ENCODE measurements around the gene MYO10. TPM values are rescaled to one million over a fixed set of nuclear protein-coding genes. Genes with fewer than 3 reads are reported as not detected.

The MYO10 gene
- total RNA-seq, 4 donors from 2014 or later: 5.6 to 11.0 (median 6.4) TPM

- Histone ChIP-seq H3K27ac (no peak overlapping the region), H3K9me3 (no peaks in the 10 kb centered on the region), H3K4me3 (no peak overlapping the region), H3K36me3 (no peaks in the 10 kb centered on the region), H3K4me1 (no peaks in the 10 kb centered on the region), H3K27me3 (no peaks in the 10 kb centered on the region)
- 95 to 97% methylated on average over 4 of the region's 4 CpGs for WGBS, 2 donors (ENCODE audit: low coverage in 1 of 2)
- no peak for ATAC-seq
- TF ChIP-seq POLR2AphosphoS5 (IDR thresholded peaks at IDR 0.05): no peak
- TF ChIP-seq POLR2A (IDR thresholded peaks at IDR 0.05): no peak
- no peak for TF ChIP-seq EP300 (IDR thresholded peaks at IDR 0.05)
- no peak for TF ChIP-seq CTCF (IDR thresholded peaks at IDR 0.05)
Observed at GRCh38 chr5:16849775-16850174, 86.3 kb downstream of the MYO10 start.

- TF ChIP-seq EP300 (IDR thresholded peaks at IDR 0.05): no peak
- 87 to 97% methylated on average over 3 of the region's 3 CpGs for WGBS, 2 donors (ENCODE audit: low coverage in 1 of 2)
- Histone ChIP-seq H3K27ac (no peak overlapping the region), H3K27me3 (no peaks in the 10 kb centered on the region), H3K4me1 (no peaks in the 10 kb centered on the region), H3K9me3 (no peaks in the 10 kb centered on the region), H3K4me3 (no peak overlapping the region), H3K36me3 (no peaks in the 10 kb centered on the region)
- ATAC-seq: no peak
Observed at GRCh38 chr5:16849181-16849580, 86.9 kb downstream of the MYO10 start.

- ATAC-seq: no peak
- no peaks in the 10 kb centered on the region for H3K9me3 ChIP-seq
- WGBS, 2 donors (ENCODE audit: low coverage in 1 of 2): 79 to 87% methylated on average over 3 of the region's 3 CpGs
- TF ChIP-seq POLR2AphosphoS5 (IDR thresholded peaks at IDR 0.05) (no peak), POLR2A (IDR thresholded peaks at IDR 0.05) (no peak), EP300 (IDR thresholded peaks at IDR 0.05) (no peak), CTCF (IDR thresholded peaks at IDR 0.05) (no peak)
- no peak overlapping the region for H3K4me3 ChIP-seq
- no peaks in the 10 kb centered on the region for H3K27me3 ChIP-seq
- H3K4me1 ChIP-seq: no peaks in the 10 kb centered on the region
- H3K27ac ChIP-seq: no peak overlapping the region
- H3K36me3 ChIP-seq: no peaks in the 10 kb centered on the region
Observed at GRCh38 chr5:16844952-16845351, 91.1 kb downstream of the MYO10 start.

GRCh38 chr5:16842896-16843295 is 93.2 kb downstream of the MYO10 start:
- Histone ChIP-seq H3K4me3 (no peak overlapping the region), H3K27me3 (no peaks in the 10 kb centered on the region), H3K36me3 (no peaks in the 10 kb centered on the region), H3K4me1 (no peaks in the 10 kb centered on the region), H3K27ac (no peak overlapping the region), H3K9me3 (no peaks in the 10 kb centered on the region)
- 53 to 54% methylated on average over 4 to 8 of the region's 8 CpGs for WGBS, 2 donors (ENCODE audit: low coverage in 1 of 2)
- TF ChIP-seq POLR2AphosphoS5 (IDR thresholded peaks at IDR 0.05): no peak
- TF ChIP-seq EP300 (IDR thresholded peaks at IDR 0.05): no peak
- no peak for TF ChIP-seq POLR2A (IDR thresholded peaks at IDR 0.05)
- no peak for ATAC-seq

- no peaks in the 10 kb centered on the region for H3K4me1 ChIP-seq
- H3K9me3 ChIP-seq: no peaks in the 10 kb centered on the region
- H3K4me3 ChIP-seq: no peak overlapping the region
- TF ChIP-seq POLR2AphosphoS5 (IDR thresholded peaks at IDR 0.05): no peak
- no peak for TF ChIP-seq EP300 (IDR thresholded peaks at IDR 0.05)
- no peak for TF ChIP-seq CTCF (IDR thresholded peaks at IDR 0.05)
- no peak for TF ChIP-seq POLR2A (IDR thresholded peaks at IDR 0.05)
- 34 to 53% methylated on average over 7 of the region's 7 CpGs for WGBS, 2 donors (ENCODE audit: low coverage in 1 of 2)
- ATAC-seq: no peak
- no peak overlapping the region for H3K27ac ChIP-seq
- no peaks in the 10 kb centered on the region for H3K36me3 ChIP-seq
- H3K27me3 ChIP-seq: no peaks in the 10 kb centered on the region
Observed at GRCh38 chr5:16841416-16841815, 94.7 kb downstream of the MYO10 start.

- no peak overlapping the region for H3K4me3 ChIP-seq
- no peak for ATAC-seq
- no peaks in the 10 kb centered on the region for H3K27me3 ChIP-seq
- no peaks in the 10 kb centered on the region for H3K4me1 ChIP-seq
- no peak overlapping the region for H3K27ac ChIP-seq
- H3K36me3 ChIP-seq: no peaks in the 10 kb centered on the region
- no peaks in the 10 kb centered on the region for H3K9me3 ChIP-seq
- 62 to 76% methylated on average over 3 of the region's 3 CpGs for WGBS, 2 donors (ENCODE audit: low coverage in 1 of 2)
- TF ChIP-seq CTCF (IDR thresholded peaks at IDR 0.05) (no peak), POLR2A (IDR thresholded peaks at IDR 0.05) (no peak), POLR2AphosphoS5 (IDR thresholded peaks at IDR 0.05) (no peak)
Observed at GRCh38 chr5:16837305-16837704, 98.8 kb downstream of the MYO10 start.
